Stomach (tissue), 9 donors: ENCODE results near the gene ARL2. TPM values are rescaled to one million over a fixed set of nuclear protein-coding genes. Genes with fewer than 3 reads are reported as not detected.

Experiments used
- DNase-seq, 2 donors: peaks; one replicate each; pipeline versions ENCODE4 v3.0.0 to v3.0.0-alpha.2; 2013 to 2019
- H3K27ac ChIP-seq, 5 donors: fragments of 200-600 bp in 4 of 5; sonication (generic) in 4 of 5; one replicate each; pipeline ENCODE4 v1.5.1; 2013 to 2019; ENCODE audit warnings: mild to moderate bottlenecking in 1 of 5, moderate library complexity in 1 of 5
- H3K27me3 ChIP-seq, 3 donors: fragments of 200-600 bp; sonication (generic); one replicate each; pipeline ENCODE4 v1.5.1; 2017 to 2019; ENCODE audit warnings: mixed run types in 1 of 3
- H3K36me3 ChIP-seq, 4 donors: fragments of 200-600 bp; sonication (generic); 1 replicate in 3 of 4; 2 replicates in 1 of 4; pipeline ENCODE4 v1.5.1; 2016 to 2019
- H3K4me1 ChIP-seq, 4 donors: fragments of 200-600 bp; sonication (generic); one replicate each; pipeline ENCODE4 v1.5.1; 2016 to 2019
- H3K4me3 ChIP-seq, 4 donors: fragments of 200-600 bp; sonication (generic) in 3 of 4; one replicate each; pipeline ENCODE4 v1.5.1; 2016 to 2019; ENCODE audit warnings: mild to moderate bottlenecking in 1 of 4
- H3K9me3 ChIP-seq, 4 donors: fragments of 200-600 bp; sonication (generic); one replicate each; pipeline ENCODE4 v1.5.1; 2016 to 2019
- EP300 ChIP-seq: sonication (generic); formaldehyde crosslinking; IDR thresholded peaks from one replicate; pipeline ENCODE4 v1.6.1; 2017; ENCODE audit warnings: antibody characterized with exemption
- POLR2A ChIP-seq, 4 donors: fragments of 450-650 bp; IDR thresholded peaks; one replicate each; pipeline ENCODE4 v1.6.1; 2016; ENCODE audit warnings: antibody characterized with exemption in 4 of 4, control low read depth in 2 of 4, mild to moderate bottlenecking in 1 of 4, moderate library complexity in 1 of 4
- POLR2AphosphoS5 ChIP-seq, 3 donors: sonication (generic); formaldehyde crosslinking; IDR thresholded peaks; one replicate each; pipeline ENCODE4 v1.6.1; 2016; ENCODE audit warnings: antibody characterized with exemption in 3 of 3
- WGBS, 5 donors: extraction: QIAGEN DNeasy Blood & Tissue Kit in 3 of 5; methylation state at CpG; one replicate each; pipeline versions ENCODE4 v1.1.5 to v1.1.7; 2013 to 2018; 5-methylcytosine and 5-hydroxymethylcytosine counted together
- intact Hi-C: fragments of 100-400 bp; cut with DNase I; formaldehyde crosslinking; loops from one replicate; pipeline ENCODE4 v1.15.1; 2023; ENCODE audit warnings: low total_unique reads
- polyA plus RNA-seq, 3 donors: library from polyadenylated mRNA; stranded (reverse); fragments of 200-250 nt; gene quantifications; one replicate each; pipeline ENCODE4 v1.2.3, GENCODE V29; 2013
- small RNA-seq, 4 donors: library from RNA; depleted of rRNA; stranded (forward); fragments of <200 nt; gene quantifications; one replicate each; pipeline ENCODE3, GENCODE V24; 2016
- total RNA-seq, 5 donors: library from RNA; depleted of rRNA; stranded (reverse); fragments of >200 nt; gene quantifications; one replicate each; pipeline versions ENCODE4 v1.1.0 to v1.2.3, GENCODE V29; 2014 to 2016
- TF ChIP-seq, protein P1 (sequence below), 7 experiments: fragments of 450-650 bp in 4 of 7; fragments of 200-600 bp in 3 of 7; sonication (generic) in 3 of 7; IDR thresholded peaks; one replicate each; pipeline ENCODE4 v1.5.1; 2016 to 2019; ENCODE audit warnings: antibody characterized with exemption in 7 of 7, control low read depth in 2 of 7, mild to moderate bottlenecking in 1 of 7
- donor health status: healthy with polysubstance abuse.
- donor health status: Bipolar disorder and iron deficiency.
- donor health status: healthy.

The ARL2 gene
- total and polyA plus RNA-seq, 8 donors, result 4.9 to 237 (median 93.2) TPM

GRCh38 chr11:65067446-65067845 lies 53.5 kb downstream of the ARL2 start:
- H3K36me3 ChIP-seq, result no peaks in the 10 kb centered on the region
- WGBS, 5 donors, result 78 to 89% (median 79%) methylated on average over 7 to 10 of the region's 10 CpGs
- no peaks in the 10 kb centered on the region for H3K27me3 ChIP-seq
- no peak for DNase-seq
- no peak overlapping the region for H3K27ac ChIP-seq
- H3K4me1 ChIP-seq, result no peaks in the 10 kb centered on the region
- intact Hi-C loops, result no loop called here
- TF ChIP-seq, protein P1, sequence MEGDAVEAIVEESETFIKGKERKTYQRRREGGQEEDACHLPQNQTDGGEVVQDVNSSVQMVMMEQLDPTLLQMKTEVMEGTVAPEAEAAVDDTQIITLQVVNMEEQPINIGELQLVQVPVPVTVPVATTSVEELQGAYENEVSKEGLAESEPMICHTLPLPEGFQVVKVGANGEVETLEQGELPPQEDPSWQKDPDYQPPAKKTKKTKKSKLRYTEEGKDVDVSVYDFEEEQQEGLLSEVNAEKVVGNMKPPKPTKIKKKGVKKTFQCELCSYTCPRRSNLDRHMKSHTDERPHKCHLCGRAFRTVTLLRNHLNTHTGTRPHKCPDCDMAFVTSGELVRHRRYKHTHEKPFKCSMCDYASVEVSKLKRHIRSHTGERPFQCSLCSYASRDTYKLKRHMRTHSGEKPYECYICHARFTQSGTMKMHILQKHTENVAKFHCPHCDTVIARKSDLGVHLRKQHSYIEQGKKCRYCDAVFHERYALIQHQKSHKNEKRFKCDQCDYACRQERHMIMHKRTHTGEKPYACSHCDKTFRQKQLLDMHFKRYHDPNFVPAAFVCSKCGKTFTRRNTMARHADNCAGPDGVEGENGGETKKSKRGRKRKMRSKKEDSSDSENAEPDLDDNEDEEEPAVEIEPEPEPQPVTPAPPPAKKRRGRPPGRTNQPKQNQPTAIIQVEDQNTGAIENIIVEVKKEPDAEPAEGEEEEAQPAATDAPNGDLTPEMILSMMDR (IDR thresholded peaks at IDR 0.05), result no peak
- no peak for TF ChIP-seq POLR2AphosphoS5 (IDR thresholded peaks at IDR 0.05)
- no peak for TF ChIP-seq EP300
- no peak for TF ChIP-seq POLR2A (IDR thresholded peaks at IDR 0.05)
- H3K4me3 ChIP-seq, result no peak overlapping the region
- H3K9me3 ChIP-seq, result no peaks in the 10 kb centered on the region

DNA sequence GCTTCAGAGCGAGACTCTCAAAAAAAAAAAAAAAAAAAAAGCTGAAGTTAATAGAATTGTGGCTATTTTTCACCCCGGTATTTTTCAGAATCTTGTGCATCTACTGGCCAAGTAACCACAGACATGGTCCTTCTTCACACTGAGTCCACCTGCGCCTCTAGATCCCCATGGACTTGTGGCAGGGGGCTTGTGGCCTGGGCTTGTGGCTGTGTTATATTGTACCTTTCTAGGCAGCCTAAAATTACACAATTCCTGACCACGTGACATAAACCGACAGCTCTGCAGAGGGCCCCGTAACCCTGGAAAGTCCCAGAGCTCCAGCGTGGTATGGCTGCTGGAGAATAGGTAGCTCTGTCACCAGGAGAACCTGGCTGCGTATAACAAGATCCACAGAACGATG lies 55.3 kb downstream of the ARL2 start:
- Histone ChIP-seq H3K9me3 (no peaks in the 10 kb centered on the region), H3K4me3 (no peak overlapping the region), H3K4me1 (no peaks in the 10 kb centered on the region), H3K27ac (no peak overlapping the region), H3K36me3 (no peaks in the 10 kb centered on the region), H3K27me3 (no peaks in the 10 kb centered on the region)
- no peak for DNase-seq
- WGBS, 5 donors, result 49 to 63% (median 52%) methylated on average over 9 of the region's 9 CpGs
- intact Hi-C loops, result no loop called here
- no peak for TF ChIP-seq POLR2A (IDR thresholded peaks at IDR 0.05)
- TF ChIP-seq POLR2AphosphoS5 (IDR thresholded peaks at IDR 0.05), result no peak
- TF ChIP-seq, protein P1 (IDR thresholded peaks at IDR 0.05), result no peak
- TF ChIP-seq EP300, result no peak

Small RNA genes lying within 50 kb of the gene (small RNA-seq; reads per million reads assigned to genes)
- gene MIR6879, result 0.15 to 0.61 (median 0.55) reads per million in 4 donors
- gene SNX15, result 0 reads per million in 4 donors

Other genes starting within 250 kb of the ARL2 start
- 100 to 1,000 TPM; 235 to 341 (median 279) TPM for gene SF1, start 235.6 kb upstream of the ARL2 start, total RNA-seq
- gene SF1, start 235.6 kb upstream of the ARL2 start, polyA plus RNA-seq, result 10 to 100 TPM; 57.5 to 72.1 (median 63.4) TPM
- gene MAP4K2, start 210.9 kb upstream of the ARL2 start, total RNA-seq, result 10 to 100 TPM in 2 of 5 donors, 1 to 10 TPM in 3; 2.3 to 66.9 (median 9.0) TPM
- gene MAP4K2, start 210.9 kb upstream of the ARL2 start, polyA plus RNA-seq, result 10 to 100 TPM; 13.0 to 20.9 (median 13.8) TPM
- gene MEN1, start 203.6 kb upstream of the ARL2 start, total RNA-seq, result 10 to 100 TPM in 4 of 5 donors, 1 to 10 TPM in 1; 9.4 to 62.5 (median 16.9) TPM
- gene MEN1, start 203.6 kb upstream of the ARL2 start, polyA plus RNA-seq, result 10 to 100 TPM; 12.9 to 16.4 (median 13.6) TPM
- gene CDC42BPG, start 169.5 kb upstream of the ARL2 start, total RNA-seq, result 10 to 100 TPM; 10.3 to 66.5 (median 53.3) TPM
- gene CDC42BPG, start 169.5 kb upstream of the ARL2 start, polyA plus RNA-seq, result 10 to 100 TPM in 2 of 3 donors, 1 to 10 TPM in 1; 8.9 to 20.0 (median 10.9) TPM
- gene EHD1, start 135.5 kb upstream of the ARL2 start, total RNA-seq, result 100 to 1,000 TPM in 2 of 5 donors, 10 to 100 TPM in 3; 23.3 to 160 (median 56.2) TPM
- 10 to 100 TPM; 17.9 to 24.6 (median 19.4) TPM for gene EHD1, start 135.5 kb upstream of the ARL2 start, polyA plus RNA-seq
- gene ATG2A, start 97.0 kb upstream of the ARL2 start, total RNA-seq, result 10 to 100 TPM; 14.3 to 77.6 (median 46.1) TPM
- 10 to 100 TPM; 12.2 to 18.7 (median 16.3) TPM for gene ATG2A, start 97.0 kb upstream of the ARL2 start, polyA plus RNA-seq
- gene PPP2R5B, start 89.5 kb upstream of the ARL2 start, total RNA-seq, result 10 to 100 TPM in 4 of 5 donors, 1 to 10 TPM in 1; 6.6 to 75.6 (median 25.7) TPM
- 10 to 100 TPM in 2 of 3 donors, 1 to 10 TPM in 1; 9.8 to 13.8 (median 12.3) TPM for gene PPP2R5B, start 89.5 kb upstream of the ARL2 start, polyA plus RNA-seq
- not detected for gene GPHA2, start 78.3 kb upstream of the ARL2 start, total RNA-seq
- under 1 TPM in 2 of 3 donors, not detected in 1; 0.30 to 0.50 TPM for gene GPHA2, start 78.3 kb upstream of the ARL2 start, polyA plus RNA-seq
- gene MAJIN, start 42.1 kb upstream of the ARL2 start, total RNA-seq, result not detected
- under 1 TPM in 1 of 3 donors, not detected in 2; 0.20 TPM for gene MAJIN, start 42.1 kb upstream of the ARL2 start, polyA plus RNA-seq
- 10 to 100 TPM in 1 of 5 donors, 1 to 10 TPM in 2, under 1 TPM in 1, not detected in 1; 0.73 to 29.5 (median 3.0) TPM for gene BATF2, start 17.2 kb upstream of the ARL2 start, total RNA-seq
- 10 to 100 TPM in 1 of 3 donors, 1 to 10 TPM in 2; 3.4 to 10.8 (median 4.5) TPM for gene BATF2, start 17.2 kb upstream of the ARL2 start, polyA plus RNA-seq
- gene SNX15, start 13.3 kb downstream of the ARL2 start, total RNA-seq, result 10 to 100 TPM in 4 of 5 donors, 1 to 10 TPM in 1; 4.2 to 45.8 (median 13.3) TPM
- gene SNX15, start 13.3 kb downstream of the ARL2 start, polyA plus RNA-seq, result 10 to 100 TPM; 18.7 to 22.5 (median 20.0) TPM
- gene SAC3D1, start 27.1 kb downstream of the ARL2 start, total RNA-seq, result 10 to 100 TPM in 2 of 5 donors, 1 to 10 TPM in 3; 1.8 to 97.6 (median 6.7) TPM
- gene SAC3D1, start 27.1 kb downstream of the ARL2 start, polyA plus RNA-seq, result 10 to 100 TPM in 2 of 3 donors, 1 to 10 TPM in 1; 8.9 to 14.5 (median 14.4) TPM
- 10 to 100 TPM in 2 of 5 donors, 1 to 10 TPM in 2, not detected in 1; 1.3 to 65.2 (median 18.1) TPM for gene NAALADL1, start 44.4 kb downstream of the ARL2 start, total RNA-seq
- 10 to 100 TPM in 2 of 3 donors, 1 to 10 TPM in 1; 6.7 to 10.8 (median 10.0) TPM for gene NAALADL1, start 44.4 kb downstream of the ARL2 start, polyA plus RNA-seq
- gene CDCA5, start 69.9 kb downstream of the ARL2 start, total RNA-seq, result 1 to 10 TPM; 1.4 to 9.1 (median 2.2) TPM
- 1 to 10 TPM; 3.5 to 6.7 (median 4.6) TPM for gene CDCA5, start 69.9 kb downstream of the ARL2 start, polyA plus RNA-seq
- 10 to 100 TPM; 17.6 to 62.0 (median 28.8) TPM for gene ZFPL1, start 70.1 kb downstream of the ARL2 start, total RNA-seq
- gene ZFPL1, start 70.1 kb downstream of the ARL2 start, polyA plus RNA-seq, result 10 to 100 TPM; 36.7 to 38.6 (median 37.4) TPM
- gene VPS51, start 82.1 kb downstream of the ARL2 start, total RNA-seq, result 1,000 to 10,000 TPM in 1 of 5 donors, 100 to 1,000 TPM in 4; 174 to 2,272 (median 234) TPM
- gene VPS51, start 82.1 kb downstream of the ARL2 start, polyA plus RNA-seq, result 100 to 1,000 TPM; 124 to 135 (median 128) TPM
- 100 to 1,000 TPM in 1 of 5 donors, 10 to 100 TPM in 3, 1 to 10 TPM in 1; 7.6 to 118 (median 19.6) TPM for gene TM7SF2, start 97.7 kb downstream of the ARL2 start, total RNA-seq
- 10 to 100 TPM; 38.6 to 65.2 (median 51.9) TPM for gene TM7SF2, start 97.7 kb downstream of the ARL2 start, polyA plus RNA-seq
- gene ZNHIT2, start 103.5 kb downstream of the ARL2 start, total RNA-seq, result 100 to 1,000 TPM in 1 of 5 donors, 10 to 100 TPM in 1, 1 to 10 TPM in 2, not detected in 1; 2.4 to 130 (median 39.9) TPM
- 10 to 100 TPM; 18.0 to 20.0 (median 18.9) TPM for gene ZNHIT2, start 103.5 kb downstream of the ARL2 start, polyA plus RNA-seq
- 1,000 to 10,000 TPM in 1 of 5 donors, 100 to 1,000 TPM in 4; 456 to 1,872 (median 566) TPM for gene FAU, start 108.0 kb downstream of the ARL2 start, total RNA-seq
- 1,000 to 10,000 TPM; 1,111 to 1,352 (median 1,208) TPM for gene FAU, start 108.0 kb downstream of the ARL2 start, polyA plus RNA-seq
- gene MRPL49, start 108.2 kb downstream of the ARL2 start, total RNA-seq, result 10 to 100 TPM; 22.8 to 75.9 (median 33.0) TPM
- gene MRPL49, start 108.2 kb downstream of the ARL2 start, polyA plus RNA-seq, result 10 to 100 TPM; 36.0 to 69.8 (median 39.9) TPM
- gene SYVN1, start 120.4 kb downstream of the ARL2 start, total RNA-seq, result 10 to 100 TPM; 20.0 to 75.3 (median 64.9) TPM
- gene SYVN1, start 120.4 kb downstream of the ARL2 start, polyA plus RNA-seq, result 10 to 100 TPM in 2 of 3 donors, 1 to 10 TPM in 1; 7.2 to 18.5 (median 13.4) TPM
- not detected for gene SPDYC, start 156.1 kb downstream of the ARL2 start, total RNA-seq
- gene SPDYC, start 156.1 kb downstream of the ARL2 start, polyA plus RNA-seq, result not detected
- 100 to 1,000 TPM in 3 of 5 donors, 10 to 100 TPM in 2; 79.5 to 325 (median 155) TPM for gene CAPN1, start 167.8 kb downstream of the ARL2 start, total RNA-seq
- gene CAPN1, start 167.8 kb downstream of the ARL2 start, polyA plus RNA-seq, result 100 to 1,000 TPM in 2 of 3 donors, 10 to 100 TPM in 1; 96.1 to 234 (median 112) TPM
- 10 to 100 TPM in 2 of 5 donors, 1 to 10 TPM in 3; 1.7 to 17.0 (median 5.5) TPM for gene POLA2, start 247.8 kb downstream of the ARL2 start, total RNA-seq
- gene POLA2, start 247.8 kb downstream of the ARL2 start, polyA plus RNA-seq, result 10 to 100 TPM in 2 of 3 donors, 1 to 10 TPM in 1; 8.6 to 11.2 (median 10.3) TPM